Umbilical cord (tissue), 2 donors: ENCODE results near the gene SURF2. TPM values are rescaled to one million over a fixed set of nuclear protein-coding genes. Genes with fewer than 3 reads are reported as not detected.
A peak's percentile ranks its signal among the peaks of the same experiment; 100 is the strongest.
"Not testable (repeated sequence)": the region's sequence is repeated elsewhere in the genome, so short reads cannot be mapped to it uniquely, and the experiment has no call there.

Experiments
- DNase-seq: peaks from one replicate; pipeline ENCODE4 v3.0.0-alpha.2; 2015; ENCODE audit warnings: low spot score
- total RNA-seq: library from RNA; depleted of rRNA; stranded (reverse); fragments of >200 nt; gene quantifications from one replicate; pipeline ENCODE4 v1.2.3, GENCODE V29; 2014; ENCODE audit warnings: low replicate concordance; ENCODE audit not compliant: insufficient read depth

SURF2 gene
- total RNA-seq = 3.4 TPM

DNA sequence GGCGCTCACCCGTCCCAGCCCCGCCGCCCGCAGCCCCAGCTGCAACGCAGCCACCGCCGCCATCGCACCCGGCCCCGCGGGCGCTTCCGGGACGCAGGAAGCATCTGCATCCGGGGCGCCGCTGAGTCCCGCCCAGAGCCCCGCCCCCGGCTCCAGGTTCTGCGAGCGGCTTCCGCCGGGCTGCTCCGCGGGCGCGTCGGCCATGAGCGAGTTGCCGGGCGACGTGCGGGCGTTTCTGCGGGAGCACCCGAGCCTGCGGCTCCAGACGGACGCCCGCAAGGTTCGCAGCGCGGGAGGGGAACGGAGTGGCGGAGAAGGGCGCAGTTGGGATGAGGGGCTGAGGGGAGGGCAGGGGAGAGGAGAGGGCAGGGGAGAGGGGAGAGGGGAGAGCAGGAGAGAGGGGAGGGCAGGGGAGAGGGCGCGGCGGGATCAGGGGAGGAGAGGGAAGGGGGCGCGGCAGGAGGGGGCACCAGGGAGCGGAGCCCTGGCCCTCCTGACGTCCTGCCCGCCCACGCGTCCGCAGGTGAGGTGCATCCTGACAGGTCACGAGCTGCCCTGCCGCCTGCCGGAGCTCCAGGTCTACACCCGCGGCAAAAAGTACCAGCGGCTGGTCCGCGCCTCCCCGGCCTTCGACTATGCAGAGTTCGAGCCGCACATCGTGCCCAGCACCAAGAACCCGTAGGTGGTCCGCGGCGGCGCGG lies at the start of gene SURF2, which contains the start of gene SURF1:
SURF2 (plus strand) TSS at position 160 of the 701 bp plus-strand sequence; CDS start at position 203, 43 bp downstream.
SURF1 (minus strand) TSS at position 97 of the 701 bp plus-strand sequence; CDS start at position 63, 34 bp downstream.
- peak; percentile 88 for DNase-seq

DNA sequence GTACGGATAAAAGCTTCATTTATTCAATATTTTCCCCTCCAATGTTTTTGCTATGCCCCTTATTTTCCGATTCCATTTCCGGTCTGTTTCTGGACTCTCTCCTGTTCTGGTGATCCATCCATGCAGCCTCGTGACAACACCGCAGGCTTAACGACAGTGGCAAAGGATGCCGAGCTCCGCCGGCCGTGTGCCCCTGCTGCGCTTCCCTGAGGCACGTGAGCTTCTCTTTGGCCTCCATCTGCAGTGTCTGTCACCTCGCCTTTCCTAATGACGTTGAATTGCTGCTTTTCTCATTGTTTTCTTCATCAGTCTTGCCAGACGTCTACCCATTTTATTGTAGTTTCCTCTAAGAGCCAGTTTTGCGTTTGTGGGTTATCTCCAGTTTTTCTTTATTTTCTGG lies 49.0 kb upstream of the SURF2 start:
- DNase-seq = no peak

DNA sequence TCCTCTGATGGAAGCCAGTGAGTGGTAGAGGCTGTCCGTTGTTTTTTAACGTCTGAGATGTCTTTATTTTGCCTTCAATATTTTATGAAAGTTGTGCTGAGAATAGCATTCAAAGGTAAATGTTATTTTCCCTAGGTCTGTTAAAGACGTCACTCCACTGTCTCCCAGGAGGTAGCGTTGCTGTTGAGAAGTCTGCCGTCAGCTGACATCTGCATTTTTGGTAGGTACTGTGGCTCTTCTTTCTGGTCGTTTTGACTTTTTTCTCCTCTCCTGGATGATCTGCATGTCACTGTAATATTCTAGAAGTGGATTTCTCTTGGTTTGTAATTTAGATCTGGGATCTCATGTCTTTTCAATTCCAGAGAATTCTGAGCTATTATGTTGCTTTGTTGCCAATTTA lies 46.7 kb upstream of the SURF2 start:
- DNase-seq = no peak

DNA sequence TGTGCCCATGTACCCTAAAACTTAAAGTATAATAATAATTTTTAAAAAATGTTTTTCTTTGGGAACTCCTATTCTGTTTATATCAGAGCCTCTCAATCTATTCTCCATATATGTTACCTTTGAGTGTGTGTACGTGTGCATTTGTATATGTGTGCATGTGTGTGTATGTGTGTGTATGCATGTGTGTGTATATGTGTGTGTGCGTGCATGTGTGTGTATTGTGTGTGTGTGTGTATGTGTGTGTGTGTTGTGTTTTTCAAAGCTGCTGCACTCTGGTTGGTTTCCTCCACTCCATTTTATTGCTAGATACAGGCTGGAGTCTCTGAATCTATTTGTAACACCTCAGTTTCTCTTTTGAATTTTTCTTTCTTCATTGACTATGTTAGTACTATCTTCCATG lies 40.4 kb upstream of the SURF2 start:
- no peak for DNase-seq

DNA sequence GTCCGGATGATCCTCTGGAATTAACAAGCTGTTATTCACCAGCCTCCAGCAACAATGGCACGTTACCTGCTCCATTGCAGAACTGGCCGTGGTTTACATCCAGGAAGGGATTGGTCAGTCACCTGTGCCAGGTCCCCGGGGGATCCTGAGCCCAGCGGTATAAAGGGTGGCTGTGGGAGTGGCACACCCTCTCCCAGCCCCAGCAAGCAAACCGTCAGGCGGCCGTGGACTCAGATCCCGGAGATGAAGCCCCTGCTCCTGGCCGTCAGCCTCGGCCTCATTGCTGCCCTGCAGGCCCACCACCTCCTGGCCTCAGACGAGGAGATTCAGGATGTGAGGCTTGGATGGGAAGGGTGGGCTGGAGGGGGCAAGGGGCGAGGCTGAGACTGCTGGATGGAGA lies 38.8 kb upstream of the SURF2 start:
- not testable (repeated sequence) for DNase-seq

DNA sequence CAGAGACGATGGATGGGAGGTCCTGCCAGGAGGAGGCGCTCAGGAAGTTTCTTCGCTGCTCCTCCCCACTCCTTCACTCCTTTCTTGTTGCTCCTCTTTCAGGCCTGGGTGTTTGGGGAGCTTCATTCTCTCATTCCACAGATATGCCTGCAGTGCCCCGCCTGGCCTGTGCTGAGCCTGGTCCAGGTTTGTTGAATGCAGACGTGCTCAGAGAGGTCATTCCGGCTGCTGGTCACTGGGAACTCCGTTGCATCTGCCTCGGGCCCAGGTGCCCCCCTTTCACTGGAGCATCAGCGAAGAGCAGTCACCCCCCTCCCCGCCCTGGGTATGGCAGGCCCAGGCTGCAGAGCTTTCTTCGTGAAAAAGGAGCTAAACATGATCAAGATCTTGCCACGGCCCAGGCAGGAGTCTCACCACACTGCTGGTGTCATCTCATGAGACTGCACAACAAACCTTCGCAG lies 35.9 kb upstream of the SURF2 start:
- DNase-seq = no peak

DNA sequence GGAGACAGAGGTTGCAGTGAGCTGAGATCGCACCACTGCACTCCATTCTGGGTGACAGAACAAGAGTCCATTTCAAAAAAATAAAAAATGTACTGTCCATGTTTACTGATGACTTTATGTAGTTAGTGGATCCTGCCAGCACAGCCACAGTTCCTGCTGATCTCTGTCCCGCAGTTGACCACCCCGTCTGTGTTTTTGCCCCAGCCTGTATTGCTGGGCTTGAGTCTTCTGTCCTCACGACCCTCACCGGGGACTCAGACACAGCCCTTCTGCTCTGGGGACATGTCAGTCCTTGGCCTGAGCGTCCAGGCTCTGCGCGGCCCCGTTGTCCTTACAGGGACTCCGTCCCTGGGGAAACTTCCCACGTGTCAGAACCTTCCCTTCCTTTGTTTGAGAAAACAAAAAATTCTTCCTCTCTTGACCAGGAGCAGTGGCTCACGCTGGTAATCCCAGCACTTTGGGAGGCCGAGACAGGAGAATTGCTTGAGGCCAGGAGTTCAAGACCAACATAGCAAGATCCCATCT lies 34.9 kb upstream of the SURF2 start:
- no peak for DNase-seq

DNA sequence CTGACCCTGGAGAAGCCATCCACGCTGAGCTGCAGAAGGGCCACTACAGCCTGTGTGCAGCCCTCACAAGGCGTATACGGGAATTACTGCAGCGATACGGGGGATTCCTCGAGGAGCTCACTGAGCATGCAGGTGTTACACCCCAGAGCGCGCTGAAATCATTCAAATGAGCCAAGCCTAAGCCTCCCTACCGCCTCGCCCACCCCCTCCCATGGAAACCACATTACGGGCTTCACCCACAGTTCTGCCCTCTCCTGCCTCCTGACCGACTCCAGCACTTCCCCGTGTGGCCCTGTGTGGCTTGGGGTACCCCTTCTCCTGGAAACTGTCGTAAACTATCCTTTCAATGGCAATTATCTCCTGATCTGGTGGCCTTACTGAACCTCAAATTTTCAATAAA lies 33.6 kb upstream of the SURF2 start:
- DNase-seq = no peak

DNA sequence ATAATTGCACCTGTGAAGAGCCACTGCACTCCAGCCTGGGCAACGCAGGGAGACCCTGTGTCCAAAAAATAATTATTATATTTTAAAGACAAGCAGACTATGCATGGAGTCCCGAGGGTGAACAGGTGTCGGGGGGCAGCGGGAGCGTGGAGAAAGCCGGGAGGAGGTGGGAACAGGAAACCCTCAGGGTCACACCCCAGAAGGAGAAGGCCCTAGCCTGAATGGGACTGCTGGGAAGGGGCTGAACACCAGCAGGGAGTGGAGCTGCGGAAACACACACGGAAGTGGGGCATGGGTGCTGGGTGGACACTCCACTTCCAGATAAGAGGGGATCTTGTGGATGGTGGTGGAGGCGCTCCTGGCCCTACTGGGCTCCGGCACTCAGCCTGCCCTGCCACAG lies 33.1 kb upstream of the SURF2 start:
- DNase-seq = no peak

DNA sequence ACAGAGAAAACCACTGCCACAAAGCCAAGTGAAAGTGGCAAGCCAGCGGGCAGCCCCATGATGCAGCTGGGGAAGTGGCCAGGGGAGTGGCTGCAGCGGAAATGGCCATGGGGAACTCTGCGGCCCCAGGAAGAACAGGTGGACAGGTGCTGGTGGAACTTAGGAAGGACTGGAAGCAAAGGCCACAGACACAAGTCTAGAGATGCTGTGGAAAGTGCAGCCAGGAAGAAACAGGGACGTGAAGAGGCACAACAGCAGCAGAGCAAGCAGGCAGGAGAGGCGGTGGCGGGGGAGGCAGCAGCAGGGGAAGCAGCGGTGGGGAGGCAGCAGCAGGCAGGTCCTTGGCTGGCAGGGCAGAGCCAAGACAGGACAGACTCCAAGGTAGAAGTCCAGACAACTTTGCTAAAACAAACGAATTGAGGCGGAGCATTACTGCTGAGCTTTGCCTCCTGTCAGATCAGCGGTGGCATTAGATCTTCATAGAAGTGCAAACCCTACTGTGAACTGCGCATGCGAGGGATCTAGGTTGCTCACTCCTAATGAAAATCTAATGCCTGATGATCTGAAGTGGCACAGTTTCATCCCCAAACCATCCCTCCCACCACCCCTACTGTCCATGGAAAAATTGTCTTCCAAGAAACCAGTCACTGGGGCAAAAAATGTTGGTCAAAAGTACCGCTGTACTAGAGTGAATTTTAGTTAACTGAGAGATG lies 32.2 kb upstream of the SURF2 start:
- DNase-seq = no peak

DNA sequence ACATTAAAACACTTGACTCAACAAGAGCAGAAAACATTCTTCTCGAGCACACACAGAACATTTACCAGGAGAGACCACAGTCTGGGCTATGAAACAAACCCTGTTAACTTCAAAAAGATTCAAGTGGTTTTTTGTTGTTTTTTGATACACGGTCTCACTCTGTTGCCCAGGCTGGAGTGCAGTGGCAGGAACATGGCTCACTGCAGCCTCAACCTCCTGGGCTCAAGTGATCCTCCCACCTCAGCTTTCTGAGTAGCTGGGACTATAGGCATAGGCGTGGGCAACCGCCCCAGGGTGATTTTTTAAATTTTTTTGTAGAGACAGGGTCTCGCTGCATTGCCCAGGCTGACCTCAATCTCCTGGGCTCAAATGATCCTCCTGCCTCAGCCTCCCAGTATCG lies 29.3 kb upstream of the SURF2 start:
- not testable (repeated sequence) for DNase-seq

DNA sequence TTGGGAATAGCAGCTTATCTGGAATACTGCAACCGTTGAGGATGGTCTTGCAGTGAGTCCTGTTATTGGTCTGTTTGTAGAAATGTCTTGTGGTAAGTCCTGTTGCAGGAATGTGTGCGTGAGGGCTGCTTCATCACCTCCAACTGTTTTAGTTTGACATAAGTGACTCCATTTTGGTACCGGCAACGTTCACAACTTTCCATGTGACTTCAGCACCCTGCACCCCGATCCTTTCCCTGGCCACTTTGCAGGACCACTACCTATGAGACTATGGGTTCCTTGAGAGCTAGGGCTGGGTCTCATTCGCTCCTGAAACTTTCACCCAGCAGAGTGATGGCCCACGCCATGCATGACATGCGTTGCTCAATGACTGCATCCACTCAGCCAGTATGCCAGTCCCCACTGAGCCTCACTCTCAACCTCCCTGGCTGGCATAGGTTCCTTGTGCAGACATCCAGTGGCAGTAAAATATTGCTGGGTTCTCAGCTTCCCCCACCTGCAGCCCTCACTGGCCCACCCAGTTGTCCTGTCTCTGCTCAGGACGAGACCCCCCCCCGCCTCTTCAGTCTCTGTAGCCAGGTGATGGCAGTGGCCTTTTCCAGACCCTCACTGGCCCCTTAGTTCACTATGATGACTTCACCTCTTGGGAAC lies 28.4 kb upstream of the SURF2 start:
- DNase-seq = no peak

DNA sequence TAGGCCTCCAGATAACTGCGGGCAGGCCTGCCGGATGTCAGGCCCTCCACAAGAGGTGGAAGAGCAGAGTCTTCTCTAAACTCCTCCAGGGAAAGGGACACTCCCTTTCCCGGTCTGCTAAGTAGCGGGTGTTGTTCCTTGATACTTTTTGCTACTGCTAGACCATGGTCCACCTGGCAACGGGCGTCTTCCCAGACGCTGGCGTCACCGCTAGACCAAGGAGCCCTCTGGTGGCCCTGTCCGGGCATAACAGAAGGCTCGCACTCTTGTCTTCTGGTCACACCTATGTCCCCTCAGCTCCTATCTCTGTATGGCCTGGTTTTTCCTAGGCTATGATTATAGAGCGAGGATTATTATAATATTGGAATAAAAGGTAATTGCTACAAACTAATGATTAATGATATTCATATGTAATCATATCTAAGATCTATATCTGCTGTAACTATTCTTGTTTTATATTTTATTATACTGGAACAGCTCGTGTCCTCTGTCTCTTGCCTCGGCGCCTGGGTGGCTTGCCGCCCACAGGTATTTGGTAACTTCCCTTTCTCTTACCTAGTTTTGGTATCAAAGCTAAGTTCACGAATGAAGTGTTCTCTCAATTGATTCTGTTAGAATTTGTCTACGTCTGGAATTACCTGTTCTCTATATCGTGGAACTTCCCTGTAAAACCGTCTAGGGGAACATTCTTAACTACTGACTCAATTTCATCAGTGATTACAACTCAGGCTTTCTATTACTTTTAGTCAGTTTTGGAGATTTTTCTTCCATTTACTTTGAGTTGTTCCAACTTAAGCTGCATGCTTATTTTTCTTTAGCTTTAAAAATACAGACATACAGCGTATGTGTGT lies 26.8 kb upstream of the SURF2 start:
- DNase-seq = not testable (repeated sequence)

DNA sequence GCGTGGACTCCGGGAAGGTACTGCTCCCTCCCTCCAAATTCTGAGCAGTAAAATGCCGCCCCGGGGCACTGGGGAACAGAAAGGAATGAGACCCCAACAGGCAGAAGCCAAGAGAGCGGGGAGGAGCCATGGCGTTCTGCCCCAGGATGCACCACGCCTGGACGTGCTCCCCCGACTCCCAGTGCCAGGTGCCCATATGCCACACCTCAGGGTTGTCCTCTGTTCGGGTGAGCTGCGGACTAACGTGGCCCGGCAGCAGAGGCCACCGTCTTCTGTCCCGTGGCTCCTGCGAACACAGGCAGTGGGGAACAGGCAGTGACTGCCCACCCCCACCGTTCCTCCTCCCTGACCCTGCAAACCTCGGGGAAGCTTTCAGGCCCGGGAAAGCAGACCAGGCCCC lies 25.1 kb upstream of the SURF2 start:
- no peak for DNase-seq

DNA sequence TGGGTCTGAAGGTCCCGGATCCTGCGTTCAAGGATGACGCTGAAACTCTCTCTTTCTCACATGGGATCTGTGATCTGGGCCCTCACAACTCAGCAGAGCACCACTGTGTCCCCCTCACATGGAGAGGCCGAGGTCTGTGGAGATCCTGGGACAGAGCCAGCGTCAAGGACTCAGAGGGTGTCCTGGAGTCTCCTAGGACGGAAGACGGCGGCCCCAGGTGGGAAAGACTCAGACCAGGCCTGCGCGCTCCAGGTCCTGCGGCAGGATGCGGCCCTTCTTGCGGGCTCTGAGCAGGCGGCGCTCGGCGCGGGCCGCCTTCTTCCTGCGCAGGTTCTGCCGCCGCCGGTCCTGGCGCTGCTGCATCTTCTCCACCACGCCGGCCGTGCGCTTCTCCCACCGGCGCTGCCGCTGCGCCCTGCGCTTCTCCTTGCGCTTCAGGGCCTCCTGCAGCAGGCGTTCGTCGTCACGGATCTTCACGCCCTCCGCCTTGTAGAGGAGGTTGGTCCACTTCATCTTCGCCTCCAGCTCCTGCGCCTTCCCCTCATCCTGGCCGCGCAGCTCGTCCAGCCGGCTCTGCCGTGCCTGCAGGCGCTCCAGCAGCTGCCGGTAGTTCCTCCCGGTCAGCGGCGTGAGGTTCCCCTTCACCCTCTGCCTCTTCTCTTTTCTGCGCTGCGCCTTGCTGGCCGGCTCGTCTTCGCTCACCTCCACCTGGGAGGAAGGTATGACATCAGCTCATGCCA lies 24.5 kb upstream of the SURF2 start:
- no peak for DNase-seq

DNA sequence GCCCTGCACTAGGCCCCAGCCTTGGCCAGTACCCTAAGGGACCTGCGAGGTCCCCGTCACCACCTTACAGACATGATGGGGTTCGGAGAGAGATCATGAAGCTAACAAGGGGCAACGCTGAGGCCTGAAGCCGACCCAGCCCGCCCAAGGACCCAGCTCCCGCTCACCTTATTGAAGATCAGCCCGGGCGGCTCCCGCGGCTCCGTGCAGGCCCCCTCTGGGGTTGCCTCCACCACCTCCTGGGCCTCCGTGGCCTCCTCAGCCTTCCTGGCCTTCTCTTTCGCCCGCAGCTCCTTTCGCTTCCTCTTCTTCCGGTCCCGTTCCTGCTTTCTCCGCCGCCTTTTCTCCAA lies 24.0 kb upstream of the SURF2 start:
- no peak for DNase-seq

DNA sequence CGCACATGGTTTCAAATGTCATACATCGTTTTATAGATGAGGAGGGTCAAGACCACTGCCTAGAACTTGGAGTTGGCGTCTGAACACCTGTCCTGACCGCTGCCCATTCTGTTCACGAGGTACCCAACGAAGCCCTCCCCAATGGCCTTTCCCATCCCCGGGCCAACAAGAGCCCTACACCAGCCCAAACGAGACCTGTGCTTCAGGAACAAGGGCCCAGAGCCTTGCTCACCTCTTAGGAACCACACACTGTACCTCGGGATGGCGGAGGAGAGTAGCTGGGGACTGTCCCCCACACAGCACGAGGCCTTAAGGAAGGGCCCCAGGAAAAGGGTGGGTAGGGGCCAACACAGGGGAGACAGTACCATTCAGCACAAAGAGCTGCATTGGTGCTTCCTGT lies 23.3 kb upstream of the SURF2 start:
- DNase-seq = no peak

DNA sequence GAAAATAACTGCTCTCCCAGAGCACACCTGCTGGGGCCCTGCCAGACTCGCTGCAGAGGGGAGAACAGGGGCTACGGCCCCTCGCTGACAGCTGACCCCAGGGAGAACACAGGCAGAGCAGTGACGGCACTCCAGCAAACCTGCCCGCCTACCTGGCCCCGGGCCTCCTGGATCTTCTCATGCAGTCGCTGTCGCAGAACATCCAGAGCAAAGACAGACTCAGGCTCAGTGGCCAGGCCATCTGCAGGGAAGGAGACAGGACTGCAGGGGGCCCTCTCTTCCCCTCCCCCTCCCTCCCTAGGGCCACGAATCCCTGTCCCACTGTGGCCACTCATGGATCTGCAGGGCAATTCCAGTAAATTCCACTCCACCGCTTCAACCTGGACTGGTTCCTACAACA lies 22.8 kb upstream of the SURF2 start:
- no peak for DNase-seq

DNA sequence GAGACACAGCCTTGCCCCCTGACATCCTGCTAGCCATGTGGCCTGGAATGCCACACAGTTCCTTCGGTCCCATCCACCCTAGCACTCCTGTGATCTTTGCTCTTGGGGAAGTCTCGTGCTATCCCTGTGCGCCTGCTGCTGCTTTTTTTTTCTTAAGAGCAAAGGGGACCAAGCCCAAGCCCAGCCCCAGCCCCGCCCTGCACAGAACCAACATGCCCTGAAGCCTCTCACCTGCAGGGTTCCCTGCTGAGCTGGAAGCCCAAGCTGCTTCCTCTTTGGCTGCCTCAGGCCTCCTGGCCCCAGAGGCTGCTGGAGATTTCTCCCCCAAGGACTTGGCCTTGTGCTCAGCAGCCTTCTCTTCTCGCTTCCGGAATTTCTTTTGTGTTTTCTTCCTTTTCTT lies 22.2 kb upstream of the SURF2 start:
- DNase-seq = no peak

DNA sequence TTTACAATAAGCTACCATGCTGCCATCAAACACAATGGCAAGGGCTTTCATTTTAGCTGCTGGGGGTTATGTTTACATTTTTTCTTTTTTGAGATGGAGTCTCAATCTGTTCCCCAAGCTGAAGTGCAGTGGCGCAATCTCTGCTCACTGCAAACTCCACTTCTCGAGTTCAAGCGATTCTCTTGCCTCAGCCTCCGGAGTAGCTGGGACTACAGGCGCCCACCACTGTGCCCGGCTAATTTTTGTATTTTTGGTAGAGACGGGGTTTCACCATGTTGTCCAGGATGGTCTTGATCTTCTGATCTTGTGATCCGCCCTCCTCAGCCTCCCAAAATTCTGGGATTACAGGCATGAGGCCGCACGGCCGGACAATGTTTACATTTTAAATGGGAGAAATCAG lies 21.5 kb upstream of the SURF2 start:
- DNase-seq = not testable (repeated sequence)
